Measurements from ENCODE around the gene NOTCH4. TPM values are rescaled to one million over a fixed set of nuclear protein-coding genes. Genes with fewer than 3 reads are reported as not detected.
A peak's percentile ranks its signal among the peaks of the same experiment; 100 is the strongest.

The NOTCH4 gene
- total and polyA plus RNA-seq, 8 donors: 3.1 to 45.2 (median 5.9) TPM

DNA sequence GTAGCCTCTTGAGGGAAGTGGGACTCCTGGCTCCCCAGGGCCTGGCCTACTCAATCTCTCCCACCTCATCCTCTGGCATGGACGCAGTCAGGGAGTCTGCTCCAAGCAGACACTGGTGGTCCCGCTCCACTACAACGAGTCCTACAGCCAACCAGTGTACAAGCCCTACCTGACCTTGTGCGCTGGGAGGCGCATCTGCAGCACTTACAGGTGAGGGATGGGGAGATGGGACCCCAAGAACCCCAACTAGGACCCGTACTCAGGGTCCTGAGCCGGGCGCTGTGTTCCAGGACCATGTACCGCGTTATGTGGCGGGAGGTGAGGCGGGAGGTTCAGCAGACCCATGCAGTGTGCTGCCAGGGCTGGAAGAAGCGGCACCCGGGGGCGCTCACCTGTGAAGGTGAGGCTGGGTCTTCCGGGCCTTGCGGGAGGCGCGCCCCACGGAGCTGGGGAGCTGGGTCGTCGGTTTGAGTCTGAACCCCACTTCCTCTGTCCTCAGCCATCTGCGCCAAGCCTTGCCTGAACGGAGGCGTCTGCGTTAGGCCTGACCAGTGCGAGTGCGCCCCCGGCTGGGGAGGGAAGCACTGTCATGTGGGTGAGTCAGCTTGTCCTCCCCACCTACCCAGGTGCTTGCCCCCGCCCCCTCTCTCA, 57.3 kb downstream of the NOTCH4 start:
- no peaks in the 10 kb centered on the region for H3K36me3 ChIP-seq
- no peak overlapping the region for H3K27ac ChIP-seq
- intact Hi-C loops (cut with DNase I): loop anchor here in 1 of 3 donors (10.0 kb wide), 1 partner anchor 52 kb away; no protein-coding TSS in a partner anchor
- no peaks in the 10 kb centered on the region for H3K27me3 ChIP-seq
- FAIRE-seq: no peak
- 91% methylated on average over 30 of the region's 30 CpGs for WGBS, 2 donors
- peak in 1 of 4 donors; percentile 13 for ATAC-seq
- DNase-seq: peak in 1 of 6 donors; percentile 73
- no peaks in the 10 kb centered on the region for H3K4me1 ChIP-seq
- H3K9me3 ChIP-seq: no peaks in the 10 kb centered on the region
- TF ChIP-seq, protein P1, sequence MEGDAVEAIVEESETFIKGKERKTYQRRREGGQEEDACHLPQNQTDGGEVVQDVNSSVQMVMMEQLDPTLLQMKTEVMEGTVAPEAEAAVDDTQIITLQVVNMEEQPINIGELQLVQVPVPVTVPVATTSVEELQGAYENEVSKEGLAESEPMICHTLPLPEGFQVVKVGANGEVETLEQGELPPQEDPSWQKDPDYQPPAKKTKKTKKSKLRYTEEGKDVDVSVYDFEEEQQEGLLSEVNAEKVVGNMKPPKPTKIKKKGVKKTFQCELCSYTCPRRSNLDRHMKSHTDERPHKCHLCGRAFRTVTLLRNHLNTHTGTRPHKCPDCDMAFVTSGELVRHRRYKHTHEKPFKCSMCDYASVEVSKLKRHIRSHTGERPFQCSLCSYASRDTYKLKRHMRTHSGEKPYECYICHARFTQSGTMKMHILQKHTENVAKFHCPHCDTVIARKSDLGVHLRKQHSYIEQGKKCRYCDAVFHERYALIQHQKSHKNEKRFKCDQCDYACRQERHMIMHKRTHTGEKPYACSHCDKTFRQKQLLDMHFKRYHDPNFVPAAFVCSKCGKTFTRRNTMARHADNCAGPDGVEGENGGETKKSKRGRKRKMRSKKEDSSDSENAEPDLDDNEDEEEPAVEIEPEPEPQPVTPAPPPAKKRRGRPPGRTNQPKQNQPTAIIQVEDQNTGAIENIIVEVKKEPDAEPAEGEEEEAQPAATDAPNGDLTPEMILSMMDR (IDR thresholded peaks at IDR 0.05): no peak
- H3K4me3 ChIP-seq: no peak overlapping the region

DNA sequence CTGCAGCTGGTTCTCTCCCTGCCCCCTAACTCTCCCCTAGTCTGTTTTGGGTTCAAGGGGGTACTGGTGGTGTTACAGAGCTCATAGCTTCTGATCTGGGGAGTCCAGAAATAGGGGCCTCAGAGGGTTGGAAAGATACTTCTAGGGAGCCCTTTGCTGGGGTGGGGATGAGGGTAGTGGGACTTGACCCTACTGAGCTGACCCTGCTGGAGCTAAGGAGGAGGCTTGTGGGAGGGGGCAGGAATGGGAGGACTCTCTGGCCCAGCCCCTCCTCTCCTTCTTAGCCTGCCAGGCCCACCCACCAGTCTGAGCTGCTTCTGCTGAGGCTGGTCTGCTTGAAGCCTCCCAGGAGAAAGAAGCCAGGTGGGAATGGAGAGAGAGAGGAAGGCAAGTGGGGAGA, 59.6 kb downstream of the NOTCH4 start, which contains the start of gene EGFL8:
Gene EGFL8 (plus strand): TSS at position 301 of the 400 bp plus-strand sequence. CDS start 1,571 bp downstream, outside the sequence.
- no peak for ATAC-seq
- no peak within 1 kb of the TSS for H3K27ac ChIP-seq

DNA sequence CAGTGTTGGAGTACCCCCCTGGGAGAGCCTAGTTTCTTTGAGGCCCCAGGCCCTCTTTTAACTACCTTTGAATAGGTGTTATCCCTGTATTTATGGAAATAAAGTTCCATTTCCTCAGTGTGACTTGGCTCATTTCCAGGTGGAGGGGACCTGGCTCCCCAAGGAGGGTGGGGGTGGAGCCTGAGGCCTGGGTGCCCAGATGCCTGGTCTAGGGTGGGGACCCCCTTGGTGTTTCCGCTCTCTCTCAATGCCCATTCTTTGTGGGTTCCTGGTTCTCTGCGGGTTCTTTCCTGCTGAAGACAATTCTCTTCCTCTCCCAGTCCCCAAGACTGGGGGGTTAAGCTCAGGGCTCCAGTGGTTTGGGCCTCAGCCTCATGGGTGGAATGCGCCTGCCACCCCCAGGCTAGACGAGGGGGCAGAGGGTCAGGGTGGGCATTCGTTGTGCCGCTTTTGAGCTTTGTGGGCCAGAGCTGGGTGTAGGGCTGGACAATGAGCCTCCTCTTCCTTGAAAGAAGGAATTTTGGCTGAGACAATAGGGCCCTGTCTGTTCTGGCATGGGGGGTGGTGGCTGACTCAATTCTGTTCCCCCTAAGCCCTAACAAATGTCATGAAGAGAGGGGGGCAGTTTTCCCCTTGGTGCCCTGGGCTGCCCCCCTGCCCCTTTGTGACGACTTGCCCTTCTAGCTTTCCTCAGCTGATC, 60.2 kb downstream of the NOTCH4 start:
- Histone ChIP-seq H3K4me1 (no peaks in the 10 kb centered on the region), H3K36me3 (no peaks in the 10 kb centered on the region), H3K4me3 (no peak overlapping the region), H3K9me3 (no peaks in the 10 kb centered on the region), H3K27me3 (no peaks in the 10 kb centered on the region), H3K27ac (no peak overlapping the region)
- ATAC-seq (no peak), FAIRE-seq (no peak), DNase-seq (no peak)
- TF ChIP-seq, protein P1 (IDR thresholded peaks at IDR 0.05): no peak
- intact Hi-C loops (cut with DNase I): loop anchor here in 1 of 3 donors (10.0 kb wide), 1 partner anchor 49 kb away; no protein-coding TSS in a partner anchor
- 83 to 90% methylated on average over 7 of the region's 7 CpGs for WGBS, 2 donors

More for the DNA sequence above, 59.6 kb downstream of the NOTCH4 start, which contains the start of gene EGFL8:
- Histone ChIP-seq H3K4me1 (no peaks in the 10 kb centered on the region), H3K9me3 (no peaks in the 10 kb centered on the region), H3K36me3 (no peaks in the 10 kb centered on the region), H3K27me3 (no peaks in the 10 kb centered on the region), H3K4me3 (no peak within 1 kb of the TSS)
- FAIRE-seq: no peak
- DNase-seq: no peak
- TF ChIP-seq, protein P1 (IDR thresholded peaks at IDR 0.05): no peak
- intact Hi-C loops (cut with DNase I): loop anchor here in 1 of 3 donors (10.0 kb wide), 1 partner anchor 49 kb away; no protein-coding TSS in a partner anchor

DNA sequence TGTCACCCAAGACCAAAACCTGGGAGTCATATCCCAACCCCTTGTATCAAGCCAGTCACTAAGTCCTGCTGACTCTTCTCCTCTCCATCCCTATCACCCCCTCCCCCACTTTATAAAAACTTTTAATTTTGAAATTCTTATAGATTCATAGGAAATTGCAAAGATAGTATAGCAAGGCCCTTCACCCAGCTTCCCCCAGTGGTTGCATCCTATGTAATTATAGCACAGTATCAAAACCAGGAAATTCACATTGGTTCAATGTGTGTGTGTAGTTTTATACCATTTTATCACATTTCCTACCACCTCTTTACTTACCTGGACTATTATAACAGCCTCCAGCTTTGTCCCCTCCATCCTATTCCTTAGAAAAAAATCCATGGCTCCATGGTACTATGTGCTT, 65.8 kb downstream of the NOTCH4 start:
- H3K4me3 ChIP-seq: no peak overlapping the region
- no peak for DNase-seq
- H3K27ac ChIP-seq: no peak overlapping the region
- no peaks in the 10 kb centered on the region for H3K27me3 ChIP-seq
- H3K9me3 ChIP-seq: no peaks in the 10 kb centered on the region
- intact Hi-C loops (cut with DNase I): no loop called here
- no peak for ATAC-seq
- TF ChIP-seq, protein P1 (IDR thresholded peaks at IDR 0.05): no peak
- H3K36me3 ChIP-seq: peaks cover 0 to 4% (median 0%) of the 10 kb centered on the region in 3 donors
- H3K4me1 ChIP-seq: peaks cover 0 to 5% (median 4%) of the 10 kb centered on the region in 3 donors
- FAIRE-seq: no peak

Data from pancreas (tissue), 10 donors.